GM20000 (cell line): Measurements from ENCODE around the gene UNC5B.

ENCODE experiments used
- DNase-seq: peaks from one replicate; pipeline ENCODE4 v3.0.0; 2012; ENCODE audit warnings: low spot score
- TF ChIP-seq, protein P1 (sequence below): IDR thresholded peaks from 2 replicates; pipeline ENCODE4 v1.5.1; 2012; ENCODE audit warnings: mild to moderate bottlenecking, control low read depth; ENCODE audit errors: extremely low read depth, missing control alignments

The UNC5B gene

DNA sequence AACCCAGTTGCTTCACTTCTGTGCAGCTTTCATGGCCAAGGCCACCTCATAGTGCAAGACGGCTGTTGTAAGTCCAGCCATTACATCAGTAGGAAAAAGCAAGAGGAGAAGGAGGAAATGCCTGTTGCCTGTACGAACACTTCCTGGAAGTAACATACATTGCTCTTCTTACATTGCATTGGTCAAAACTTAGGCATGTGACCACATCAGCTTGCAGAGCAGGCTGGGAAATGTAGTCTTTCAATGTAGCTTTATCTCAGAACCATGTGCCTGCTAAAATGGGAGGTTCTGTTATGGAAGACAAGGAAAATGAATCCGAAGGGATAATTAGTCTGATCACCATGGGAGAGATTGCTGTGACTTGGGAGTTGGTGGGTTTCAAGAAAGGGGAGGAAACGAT, 111.0 kb downstream of the UNC5B start:
- TF ChIP-seq, protein P1, sequence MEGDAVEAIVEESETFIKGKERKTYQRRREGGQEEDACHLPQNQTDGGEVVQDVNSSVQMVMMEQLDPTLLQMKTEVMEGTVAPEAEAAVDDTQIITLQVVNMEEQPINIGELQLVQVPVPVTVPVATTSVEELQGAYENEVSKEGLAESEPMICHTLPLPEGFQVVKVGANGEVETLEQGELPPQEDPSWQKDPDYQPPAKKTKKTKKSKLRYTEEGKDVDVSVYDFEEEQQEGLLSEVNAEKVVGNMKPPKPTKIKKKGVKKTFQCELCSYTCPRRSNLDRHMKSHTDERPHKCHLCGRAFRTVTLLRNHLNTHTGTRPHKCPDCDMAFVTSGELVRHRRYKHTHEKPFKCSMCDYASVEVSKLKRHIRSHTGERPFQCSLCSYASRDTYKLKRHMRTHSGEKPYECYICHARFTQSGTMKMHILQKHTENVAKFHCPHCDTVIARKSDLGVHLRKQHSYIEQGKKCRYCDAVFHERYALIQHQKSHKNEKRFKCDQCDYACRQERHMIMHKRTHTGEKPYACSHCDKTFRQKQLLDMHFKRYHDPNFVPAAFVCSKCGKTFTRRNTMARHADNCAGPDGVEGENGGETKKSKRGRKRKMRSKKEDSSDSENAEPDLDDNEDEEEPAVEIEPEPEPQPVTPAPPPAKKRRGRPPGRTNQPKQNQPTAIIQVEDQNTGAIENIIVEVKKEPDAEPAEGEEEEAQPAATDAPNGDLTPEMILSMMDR, result no peak
- no peak for DNase-seq

DNA sequence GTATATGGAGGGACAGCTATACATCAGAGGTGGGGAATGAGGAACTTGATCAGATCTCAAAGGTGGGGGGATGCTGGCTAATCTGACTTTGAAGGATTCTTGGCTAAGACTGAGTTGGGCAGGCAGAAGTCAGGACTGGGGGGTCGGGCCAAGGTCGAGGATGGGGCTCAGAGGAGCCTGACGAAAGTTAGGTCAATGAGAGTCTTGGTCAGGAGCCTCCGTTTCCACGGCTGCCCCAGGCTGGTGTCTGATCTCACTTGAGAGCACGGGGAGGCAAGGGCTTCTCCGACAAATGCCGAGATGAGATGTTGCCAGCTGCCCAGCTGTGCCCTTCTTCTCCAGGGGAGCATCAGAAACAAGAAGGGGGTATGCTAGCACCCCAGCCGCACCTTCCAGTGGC, 112.4 kb downstream of the UNC5B start:
- TF ChIP-seq, protein P1, result no peak
- no peak for DNase-seq

DNA sequence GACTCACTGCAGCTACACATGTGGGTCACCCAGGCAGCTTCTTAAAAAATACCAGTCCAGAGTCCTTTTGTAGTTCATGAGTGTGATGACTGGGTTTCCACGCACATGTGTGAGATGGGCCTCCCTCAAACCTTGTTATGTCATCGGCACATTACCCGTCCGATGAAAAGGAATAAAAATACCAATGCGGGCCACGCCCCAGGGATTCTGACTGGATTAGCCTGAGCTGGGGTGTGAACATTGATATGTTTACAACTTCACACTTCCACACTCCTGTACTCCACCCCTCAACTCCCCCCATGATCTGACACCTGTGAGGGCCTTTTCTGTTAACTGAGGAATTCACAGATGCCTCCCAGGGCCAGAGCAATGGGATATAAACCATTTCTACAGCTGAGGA, 112.9 kb downstream of the UNC5B start:
- DNase-seq, result no peak
- TF ChIP-seq, protein P1, result no peak

DNA sequence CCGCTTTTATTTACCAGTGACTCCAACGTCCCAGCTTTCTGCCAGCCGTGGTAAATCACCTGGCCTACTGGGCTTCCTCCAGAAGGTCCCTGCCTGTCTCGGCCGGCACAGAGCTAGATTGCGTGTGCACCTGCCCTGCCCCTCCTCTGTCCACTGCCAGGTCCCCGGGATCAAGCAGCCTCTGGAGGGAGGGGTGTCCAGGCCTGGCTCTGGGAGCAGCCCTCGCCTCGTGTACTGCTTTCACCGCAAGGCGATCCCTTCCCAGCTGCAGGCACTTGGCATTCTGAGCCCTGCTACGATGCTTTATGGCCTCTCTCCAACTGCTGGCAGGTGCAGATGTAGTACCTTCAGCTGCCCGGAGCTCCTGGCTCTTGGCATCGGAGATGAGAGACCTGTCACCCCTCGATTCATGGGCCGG, 114.1 kb downstream of the UNC5B start:
- TF ChIP-seq, protein P1, result no peak
- DNase-seq, result no peak

- DNase-seq, result no peak
- TF ChIP-seq, protein P1, result no peak
These were observed 118.5 kb downstream of the UNC5B start for GRCh38 chr10:71330789-71331404.

GRCh38 chr10:71331736-71332135, 119.4 kb downstream of the UNC5B start:
- no peak for DNase-seq
- TF ChIP-seq, protein P1, result no peak

GRCh38 chr10:71332466-71332865, 120.1 kb downstream of the UNC5B start:
- no peak for DNase-seq
- TF ChIP-seq, protein P1, result no peak
